ENCODE results near the gene ARHGAP23.
A peak's percentile ranks its signal among the peaks of the same experiment; 100 is the strongest.

Gene ARHGAP23

GRCh38 chr17:38442548-38442947, 14.3 kb downstream of the ARHGAP23 start:
- DNase-seq = no peak

- no peak for DNase-seq
Measured at GRCh38 chr17:38443356-38444031, 15.2 kb downstream of the ARHGAP23 start.

- DNase-seq = peak in 3 of 4 experiments; percentile 15 to 41 (median 16)
Measured at GRCh38 chr17:38444151-38444550, 15.9 kb downstream of the ARHGAP23 start.

- no peak for DNase-seq
Measured at GRCh38 chr17:38447502-38448085, 19.3 kb downstream of the ARHGAP23 start.

- no peak for DNase-seq
Measured at GRCh38 chr17:38448208-38448771, 20.0 kb downstream of the ARHGAP23 start.

- DNase-seq = no peak
Measured at GRCh38 chr17:38449364-38449763, 21.1 kb downstream of the ARHGAP23 start.

- no peak for DNase-seq
Measured at GRCh38 chr17:38450557-38451029, 22.3 kb downstream of the ARHGAP23 start.

GRCh38 chr17:38451030-38451839, 23.0 kb downstream of the ARHGAP23 start:
- no peak for DNase-seq

- no peak for DNase-seq
Measured at GRCh38 chr17:38451840-38452529, 23.7 kb downstream of the ARHGAP23 start.

- no peak for DNase-seq
Measured at GRCh38 chr17:38452719-38453118, 24.5 kb downstream of the ARHGAP23 start.

GRCh38 chr17:38453951-38454421, 25.7 kb downstream of the ARHGAP23 start:
- no peak for DNase-seq

- no peak for DNase-seq
Measured at GRCh38 chr17:38454532-38454931, 26.3 kb downstream of the ARHGAP23 start.

GRCh38 chr17:38455288-38455915, 27.1 kb downstream of the ARHGAP23 start:
- DNase-seq = no peak

GRCh38 chr17:38456031-38456815, 28.0 kb downstream of the ARHGAP23 start:
- no peak for DNase-seq

GRCh38 chr17:38457577-38458371, 29.5 kb downstream of the ARHGAP23 start:
- no peak for DNase-seq

GRCh38 chr17:38458521-38458920, 30.3 kb downstream of the ARHGAP23 start:
- no peak for DNase-seq

- DNase-seq = no peak
Measured at GRCh38 chr17:38459567-38459966, 31.3 kb downstream of the ARHGAP23 start.

- DNase-seq = no peak
Measured at GRCh38 chr17:38460082-38460715, 31.9 kb downstream of the ARHGAP23 start.

GRCh38 chr17:38460716-38461630, 32.7 kb downstream of the ARHGAP23 start:
- no peak for DNase-seq
